ENCODE data around the gene MAPK8. TPM values are rescaled to one million over a fixed set of nuclear protein-coding genes. Genes with fewer than 3 reads are reported as not detected.
A peak's percentile ranks its signal among the peaks of the same experiment; 100 is the strongest.

MAPK8 gene
- total and polyA plus RNA-seq, 3 donors from 2014 or later, result 91.8 to 114 (median 98.8) TPM

DNA sequence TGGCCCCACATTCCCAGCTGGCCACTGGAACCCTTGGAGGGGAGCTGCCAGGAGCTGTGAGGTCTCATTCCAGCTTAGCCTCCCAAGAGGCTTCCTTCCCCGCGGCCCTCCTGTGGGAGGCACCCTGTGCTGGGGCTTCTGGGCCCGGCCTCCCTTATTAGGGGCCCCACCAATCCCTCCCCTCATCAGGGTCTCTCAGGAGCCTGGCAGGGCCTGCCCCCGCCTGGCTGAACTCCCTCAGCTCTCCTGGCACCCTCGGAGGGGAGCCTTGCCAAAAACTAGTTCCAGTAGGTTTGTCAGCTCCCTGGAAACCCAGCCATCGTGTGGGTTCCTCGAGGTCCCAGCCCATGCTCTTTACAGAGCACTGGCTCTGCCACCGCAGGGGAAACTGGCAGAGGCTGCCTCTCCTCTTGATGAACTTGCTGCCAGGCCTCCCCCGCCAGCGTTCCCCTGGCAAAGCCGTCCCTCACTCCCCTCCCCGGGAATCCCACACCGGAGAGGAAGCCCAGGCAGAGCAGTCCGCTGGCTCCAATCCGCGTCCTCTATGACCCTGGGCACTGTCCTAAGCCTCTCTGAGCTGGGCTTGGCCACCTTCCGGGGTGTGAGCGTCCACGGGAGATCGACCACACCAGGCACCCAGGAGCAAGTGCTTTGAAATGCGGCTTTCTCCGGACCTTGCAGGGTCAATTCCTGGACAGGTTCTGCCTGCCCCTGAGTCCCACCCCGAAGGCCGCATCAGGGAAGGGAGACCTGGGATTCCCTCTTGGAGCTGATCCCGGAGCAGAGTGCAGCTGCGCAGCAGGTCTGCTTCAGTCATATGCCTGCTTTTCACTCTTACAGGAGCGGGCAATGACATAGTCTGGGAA lies 158.6 kb downstream of the MAPK8 start:
- Histone ChIP-seq H3K27me3 (no peaks in the 10 kb centered on the region), H3K4me1 (peaks cover 36% of the 10 kb centered on the region), H3K36me3 (ENCODE audit: low read depth, missing control alignments) (no peaks in the 10 kb centered on the region), H3K4me3 (no peak overlapping the region), H3K27ac (no peak overlapping the region), H3K9me3 (no peaks in the 10 kb centered on the region)
- TF ChIP-seq, protein P1, sequence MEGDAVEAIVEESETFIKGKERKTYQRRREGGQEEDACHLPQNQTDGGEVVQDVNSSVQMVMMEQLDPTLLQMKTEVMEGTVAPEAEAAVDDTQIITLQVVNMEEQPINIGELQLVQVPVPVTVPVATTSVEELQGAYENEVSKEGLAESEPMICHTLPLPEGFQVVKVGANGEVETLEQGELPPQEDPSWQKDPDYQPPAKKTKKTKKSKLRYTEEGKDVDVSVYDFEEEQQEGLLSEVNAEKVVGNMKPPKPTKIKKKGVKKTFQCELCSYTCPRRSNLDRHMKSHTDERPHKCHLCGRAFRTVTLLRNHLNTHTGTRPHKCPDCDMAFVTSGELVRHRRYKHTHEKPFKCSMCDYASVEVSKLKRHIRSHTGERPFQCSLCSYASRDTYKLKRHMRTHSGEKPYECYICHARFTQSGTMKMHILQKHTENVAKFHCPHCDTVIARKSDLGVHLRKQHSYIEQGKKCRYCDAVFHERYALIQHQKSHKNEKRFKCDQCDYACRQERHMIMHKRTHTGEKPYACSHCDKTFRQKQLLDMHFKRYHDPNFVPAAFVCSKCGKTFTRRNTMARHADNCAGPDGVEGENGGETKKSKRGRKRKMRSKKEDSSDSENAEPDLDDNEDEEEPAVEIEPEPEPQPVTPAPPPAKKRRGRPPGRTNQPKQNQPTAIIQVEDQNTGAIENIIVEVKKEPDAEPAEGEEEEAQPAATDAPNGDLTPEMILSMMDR (IDR thresholded peaks at IDR 0.05), result no peak
- no peak for TF ChIP-seq POLR2A (IDR thresholded peaks at IDR 0.05)
- intact Hi-C loops (cut with DNase I; ENCODE audit: low total_unique reads), result no loop called here
- DNase-seq, result peak; percentile 81
- WGBS, 2 donors, result 16 to 22% methylated on average over 15 to 27 of the region's 27 CpGs

DNA sequence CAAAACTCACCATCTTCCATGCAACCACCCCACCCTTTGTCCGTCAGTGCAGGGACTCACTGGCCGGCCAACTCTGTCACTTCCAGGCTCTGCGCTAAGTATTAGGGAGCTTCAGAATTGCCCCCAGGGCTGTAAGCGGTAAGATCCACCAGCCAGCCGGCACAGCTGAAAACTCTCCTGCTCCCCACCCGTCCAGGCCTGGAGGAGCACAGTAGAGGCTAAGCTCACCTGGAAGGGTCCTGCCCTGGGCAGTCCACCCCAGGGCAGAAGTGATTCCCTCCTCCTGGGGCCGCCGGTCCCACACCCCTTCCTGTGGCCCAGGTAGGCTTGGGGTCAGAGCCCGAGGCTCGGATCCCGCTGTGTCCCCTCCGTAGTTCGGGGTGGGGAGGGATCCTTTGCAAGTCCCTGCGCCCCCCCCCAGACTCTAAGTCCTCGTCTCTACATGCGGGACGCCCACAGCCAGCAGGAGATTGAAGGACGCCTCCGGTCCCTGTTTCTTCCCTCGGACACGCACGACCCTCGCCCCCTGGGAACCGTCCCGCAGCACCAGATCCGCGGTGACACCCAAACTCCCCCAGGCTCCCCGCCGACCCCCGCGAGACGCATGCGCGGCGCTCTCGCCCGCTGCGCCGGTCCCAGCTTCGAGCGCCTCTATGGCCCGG lies 159.5 kb downstream of the MAPK8 start:
- peak; percentile 17 for DNase-seq
- H3K27ac ChIP-seq, result no peak overlapping the region
- no peaks in the 10 kb centered on the region for H3K27me3 ChIP-seq
- no peaks in the 10 kb centered on the region for H3K9me3 ChIP-seq
- peak overlapping the region; percentile 18 to 20 for H3K4me3 ChIP-seq
- TF ChIP-seq POLR2A (IDR thresholded peaks at IDR 0.05), result no peak
- TF ChIP-seq, protein P1 (IDR thresholded peaks at IDR 0.05), result no peak
- H3K4me1 ChIP-seq, result peaks cover 40% of the 10 kb centered on the region
- intact Hi-C loops (cut with DNase I; ENCODE audit: low total_unique reads), result no loop called here
- no peaks in the 10 kb centered on the region for H3K36me3 ChIP-seq (ENCODE audit: low read depth, missing control alignments)
- WGBS, 2 donors, result 51 to 66% methylated on average over 5 to 42 of the region's 42 CpGs

DNA sequence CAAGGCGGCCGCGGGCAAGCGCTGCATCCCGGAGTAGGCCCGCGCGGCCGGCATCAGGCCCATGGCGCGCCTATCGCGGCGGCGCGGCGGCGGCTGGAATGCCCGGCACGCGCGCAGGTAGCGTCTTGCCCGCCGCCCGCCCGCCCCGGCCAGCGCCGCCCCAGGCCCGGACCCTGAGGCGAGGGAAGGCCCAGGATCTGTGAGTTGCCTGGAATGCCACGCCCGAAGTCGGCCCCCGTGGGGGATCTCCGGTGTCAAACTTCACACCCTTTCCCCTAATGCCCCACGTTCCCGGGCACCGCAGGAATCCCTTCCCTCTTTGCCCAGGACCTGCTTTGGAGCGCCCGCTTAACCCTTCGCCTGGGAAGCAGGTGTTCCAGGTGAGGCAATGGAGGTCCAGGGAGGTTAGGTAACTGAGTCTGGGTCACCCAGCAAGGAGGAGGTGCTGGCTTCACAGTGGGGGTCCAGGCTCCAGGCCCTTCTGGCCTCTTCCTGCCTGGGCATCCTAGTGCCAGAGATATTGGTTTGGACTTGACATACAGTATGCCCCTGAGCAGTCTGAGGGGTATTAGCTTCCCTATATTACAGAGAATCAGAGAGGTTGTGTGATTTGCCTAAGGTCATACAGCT lies 160.2 kb downstream of the MAPK8 start:
- intact Hi-C loops (cut with DNase I; ENCODE audit: low total_unique reads), result no loop called here
- peak; percentile 12 for DNase-seq
- peaks cover 40% of the 10 kb centered on the region for H3K4me1 ChIP-seq
- H3K4me3 ChIP-seq, result peak overlapping the region in 1 of 2 donors; percentile 18
- H3K9me3 ChIP-seq, result no peaks in the 10 kb centered on the region
- no peaks in the 10 kb centered on the region for H3K36me3 ChIP-seq (ENCODE audit: low read depth, missing control alignments)
- H3K27me3 ChIP-seq, result no peaks in the 10 kb centered on the region
- H3K27ac ChIP-seq, result no peak overlapping the region
- TF ChIP-seq, protein P1 (IDR thresholded peaks at IDR 0.05), result no peak
- TF ChIP-seq POLR2A (IDR thresholded peaks at IDR 0.05), result no peak
- WGBS, 2 donors, result 59 to 78% methylated on average over 8 to 43 of the region's 43 CpGs

DNA sequence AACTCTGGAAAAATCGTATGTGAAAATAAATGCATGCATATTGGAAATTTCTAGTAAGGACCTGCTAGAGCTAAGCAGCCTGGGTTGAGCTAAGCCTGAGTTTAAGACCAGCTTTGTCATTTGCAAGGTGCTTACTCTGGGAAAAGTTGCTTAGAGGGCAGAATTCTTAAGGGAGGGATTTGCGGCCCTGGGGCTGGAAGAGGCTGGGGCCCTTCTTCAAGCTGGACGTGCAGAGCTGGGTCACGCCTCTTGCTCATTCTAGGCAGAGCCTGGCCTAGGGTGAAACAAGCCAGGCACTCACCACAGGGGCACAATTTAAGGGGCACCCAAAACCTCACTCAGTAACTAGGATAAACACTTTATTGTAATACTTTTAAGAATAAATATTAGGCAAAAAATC lies 161.2 kb downstream of the MAPK8 start:
- Histone ChIP-seq H3K4me3 (no peak overlapping the region), H3K4me1 (peaks cover 40% of the 10 kb centered on the region), H3K9me3 (no peaks in the 10 kb centered on the region), H3K27ac (no peak overlapping the region), H3K36me3 (ENCODE audit: low read depth, missing control alignments) (no peaks in the 10 kb centered on the region), H3K27me3 (no peaks in the 10 kb centered on the region)
- TF ChIP-seq, protein P1 (IDR thresholded peaks at IDR 0.05), result no peak
- TF ChIP-seq POLR2A (IDR thresholded peaks at IDR 0.05), result no peak
- intact Hi-C loops (cut with DNase I; ENCODE audit: low total_unique reads), result no loop called here
- 82 to 86% methylated on average over 4 of the region's 4 CpGs for WGBS, 2 donors
- DNase-seq, result no peak
